Putamen (tissue), 1 donor: ENCODE measurements around the gene TSPEAR.

Source experiments
- DNase-seq: peaks from one replicate; pipeline ENCODE4 v3.0.0-alpha.2; 2016; ENCODE audit warnings: low spot score

TSPEAR gene

GRCh38 chr21:44547656-44548331 is 163.6 kb downstream of the TSPEAR start:
- DNase-seq = no peak

- DNase-seq = no peak
Measured at GRCh38 chr21:44544566-44544965, 166.8 kb downstream of the TSPEAR start.

- DNase-seq = no peak
Measured at GRCh38 chr21:44542716-44543115, 168.7 kb downstream of the TSPEAR start.

GRCh38 chr21:44540741-44541288 is 170.6 kb downstream of the TSPEAR start:
- no peak for DNase-seq

GRCh38 chr21:44539991-44540666 is 171.2 kb downstream of the TSPEAR start, which contains the start of gene KRTAP10-1:
KRTAP10-1 (minus strand) TSS chr21:44540195; CDS start chr21:44540150, 45 bp downstream.
- no peak for DNase-seq

GRCh38 chr21:44539046-44539445 is 172.3 kb downstream of the TSPEAR start:
- no peak for DNase-seq

- no peak for DNase-seq
Measured at GRCh38 chr21:44537930-44538911, 173.2 kb downstream of the TSPEAR start.

- DNase-seq = no peak
Measured at GRCh38 chr21:44535963-44536362, 175.4 kb downstream of the TSPEAR start.

- DNase-seq = no peak
Measured at GRCh38 chr21:44534688-44535087, 176.7 kb downstream of the TSPEAR start.

- no peak for DNase-seq
Measured at GRCh38 chr21:44533891-44534627, 177.3 kb downstream of the TSPEAR start.

- no peak for DNase-seq
Measured at GRCh38 chr21:44533121-44533890, 178.1 kb downstream of the TSPEAR start.

- DNase-seq = no peak
Measured at GRCh38 chr21:44532712-44533111, 178.7 kb downstream of the TSPEAR start.

GRCh38 chr21:44531606-44532564 is 179.5 kb downstream of the TSPEAR start:
- no peak for DNase-seq

- DNase-seq = no peak
Measured at GRCh38 chr21:44530903-44531605, 180.3 kb downstream of the TSPEAR start.

GRCh38 chr21:44530221-44530902 is 181.0 kb downstream of the TSPEAR start:
- no peak for DNase-seq

- no peak for DNase-seq
Measured at GRCh38 chr21:44529503-44530125, 181.8 kb downstream of the TSPEAR start.

- no peak for DNase-seq
Measured at GRCh38 chr21:44529011-44529421, 182.4 kb downstream of the TSPEAR start.

- DNase-seq = no peak
Measured at GRCh38 chr21:44528634-44528995, 182.8 kb downstream of the TSPEAR start.
